Stimulated activated CD8-positive, alpha-beta memory T cell treated with anti-CD3 and anti-CD28 coated beads, Interleukin-15, amount 100 ng/mL, for 24 hours (primary cell): ENCODE data around the gene ZBTB25.
"Not testable (repeated sequence)": the region's sequence is repeated elsewhere in the genome, so short reads cannot be mapped to it uniquely, and the experiment has no call there.

ENCODE experiments used
- DNase-seq: peaks from one replicate; pipeline ENCODE4 v3.0.0-alpha.2; 2020; ENCODE audit warnings: low read depth

Gene ZBTB25, protein sequence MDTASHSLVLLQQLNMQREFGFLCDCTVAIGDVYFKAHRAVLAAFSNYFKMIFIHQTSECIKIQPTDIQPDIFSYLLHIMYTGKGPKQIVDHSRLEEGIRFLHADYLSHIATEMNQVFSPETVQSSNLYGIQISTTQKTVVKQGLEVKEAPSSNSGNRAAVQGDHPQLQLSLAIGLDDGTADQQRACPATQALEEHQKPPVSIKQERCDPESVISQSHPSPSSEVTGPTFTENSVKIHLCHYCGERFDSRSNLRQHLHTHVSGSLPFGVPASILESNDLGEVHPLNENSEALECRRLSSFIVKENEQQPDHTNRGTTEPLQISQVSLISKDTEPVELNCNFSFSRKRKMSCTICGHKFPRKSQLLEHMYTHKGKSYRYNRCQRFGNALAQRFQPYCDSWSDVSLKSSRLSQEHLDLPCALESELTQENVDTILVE

GRCh38 chr14:64503434-64504309, at the start of gene ZBTB25:
ZBTB25 (minus strand) TSS chr14:64503838; CDS start chr14:64490533, 13,305 bp downstream.
- DNase-seq, result peak; percentile 85

- DNase-seq, result no peak
Observed at GRCh38 chr14:64550621-64551333, 47.1 kb upstream of the ZBTB25 start.

- no peak for DNase-seq
Observed at GRCh38 chr14:64549791-64550620, 46.4 kb upstream of the ZBTB25 start, which contains the start of gene PPP1R36. PPP1R36 (plus strand) TSS chr14:64549961; CDS start chr14:64549998, 37 bp downstream.

- DNase-seq, result no peak
Observed at GRCh38 chr14:64549016-64549415, 45.4 kb upstream of the ZBTB25 start.

- no peak for DNase-seq
Observed at GRCh38 chr14:64544607-64545312, 41.1 kb upstream of the ZBTB25 start.

DNA sequence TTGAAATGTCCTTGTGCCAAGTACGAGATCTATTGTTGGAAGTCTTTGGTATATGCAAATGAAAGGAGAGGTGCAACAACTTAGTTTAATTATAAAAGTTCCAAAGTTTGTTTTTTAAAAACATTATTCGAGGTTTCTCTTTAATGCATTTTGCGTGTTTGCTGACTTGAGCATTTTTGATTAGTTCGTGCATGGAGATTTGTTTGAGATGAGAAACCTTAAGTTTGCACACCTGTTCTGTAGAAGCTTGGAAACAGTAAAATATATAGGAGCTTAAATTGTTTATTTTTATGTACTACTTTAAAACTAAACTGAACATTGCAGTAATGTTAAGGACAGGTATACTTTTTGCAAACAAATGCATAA, 39.2 kb upstream of the ZBTB25 start:
- no peak for DNase-seq

- DNase-seq, result no peak
Observed at GRCh38 chr14:64541972-64542835, 38.6 kb upstream of the ZBTB25 start.

- no peak for DNase-seq
Observed at GRCh38 chr14:64541261-64541971, 37.8 kb upstream of the ZBTB25 start.

DNA sequence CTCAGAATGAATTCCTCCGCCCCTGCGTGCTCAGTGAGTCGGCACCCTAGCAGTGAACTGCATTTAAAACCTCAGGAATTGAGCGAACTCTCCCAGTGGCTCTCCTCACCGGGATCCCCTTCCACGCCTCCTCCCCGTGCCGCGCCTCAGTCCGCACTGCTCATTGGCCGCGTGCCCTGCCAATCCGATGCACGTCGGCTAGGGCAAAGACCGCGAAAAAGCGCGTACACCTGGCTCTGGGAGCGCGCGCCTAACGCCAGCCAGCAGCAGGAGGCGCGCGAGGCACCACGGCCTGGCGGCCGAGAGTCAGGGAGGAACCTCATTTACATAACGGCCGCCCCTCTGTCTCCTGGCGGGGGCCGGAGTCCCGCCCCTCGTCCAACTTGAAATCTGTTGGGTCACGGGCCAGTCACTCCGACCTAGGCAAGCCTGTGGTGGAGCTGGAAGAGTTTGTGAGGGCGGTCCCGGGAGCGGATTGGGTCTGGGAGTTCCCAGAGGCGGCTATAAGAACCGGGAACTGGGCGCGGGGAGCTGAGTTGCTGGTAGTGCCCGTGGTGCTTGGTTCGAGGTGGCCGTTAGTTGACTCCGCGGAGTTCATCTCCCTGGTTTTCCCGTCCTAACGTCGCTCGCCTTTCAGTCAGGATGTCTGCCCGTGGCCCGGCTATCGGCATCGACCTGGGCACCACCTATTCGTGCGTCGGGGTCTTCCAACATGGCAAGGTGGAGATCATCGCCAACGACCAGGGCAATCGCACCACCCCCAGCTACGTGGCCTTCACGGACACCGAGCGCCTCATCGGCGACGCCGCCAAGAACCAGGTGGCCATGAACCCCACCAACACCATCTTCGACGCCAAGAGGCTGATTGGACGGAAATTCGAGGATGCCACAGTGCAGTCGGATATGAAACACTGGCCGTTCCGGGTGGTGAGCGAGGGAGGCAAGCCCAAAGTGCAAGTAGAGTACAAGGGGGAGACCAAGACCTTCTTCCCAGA, 36.9 kb upstream of the ZBTB25 start, which contains the start of gene HSPA2:
TSS of gene HSPA2 (plus strand) at position 534 of the 995 bp plus-strand sequence. CDS start at position 643, 109 bp downstream.
- peak; percentile 83 for DNase-seq

- no peak for DNase-seq
Observed at GRCh38 chr14:64536488-64537245, 33.0 kb upstream of the ZBTB25 start.

DNA sequence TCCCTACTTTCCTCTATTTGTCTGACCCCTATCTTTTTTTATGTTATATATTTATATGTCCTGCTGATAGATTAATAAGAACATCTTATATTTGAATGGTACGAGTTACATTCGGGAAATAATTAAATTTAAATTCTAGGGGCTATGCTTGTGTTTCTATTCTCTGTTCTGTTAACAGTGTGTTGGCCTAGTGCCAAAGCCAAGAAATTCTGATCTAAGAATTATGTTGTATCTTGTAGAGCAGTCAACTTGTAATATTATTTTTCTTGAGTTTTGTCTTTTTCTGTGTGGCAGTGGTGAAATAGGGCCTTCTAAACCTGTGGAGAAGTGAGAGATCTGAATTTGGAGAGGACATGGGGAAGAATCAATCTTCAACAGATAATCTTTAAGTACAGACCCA, 27.9 kb upstream of the ZBTB25 start:
- no peak for DNase-seq

GRCh38 chr14:64525354-64525753, 21.7 kb upstream of the ZBTB25 start:
- DNase-seq, result no peak

DNA sequence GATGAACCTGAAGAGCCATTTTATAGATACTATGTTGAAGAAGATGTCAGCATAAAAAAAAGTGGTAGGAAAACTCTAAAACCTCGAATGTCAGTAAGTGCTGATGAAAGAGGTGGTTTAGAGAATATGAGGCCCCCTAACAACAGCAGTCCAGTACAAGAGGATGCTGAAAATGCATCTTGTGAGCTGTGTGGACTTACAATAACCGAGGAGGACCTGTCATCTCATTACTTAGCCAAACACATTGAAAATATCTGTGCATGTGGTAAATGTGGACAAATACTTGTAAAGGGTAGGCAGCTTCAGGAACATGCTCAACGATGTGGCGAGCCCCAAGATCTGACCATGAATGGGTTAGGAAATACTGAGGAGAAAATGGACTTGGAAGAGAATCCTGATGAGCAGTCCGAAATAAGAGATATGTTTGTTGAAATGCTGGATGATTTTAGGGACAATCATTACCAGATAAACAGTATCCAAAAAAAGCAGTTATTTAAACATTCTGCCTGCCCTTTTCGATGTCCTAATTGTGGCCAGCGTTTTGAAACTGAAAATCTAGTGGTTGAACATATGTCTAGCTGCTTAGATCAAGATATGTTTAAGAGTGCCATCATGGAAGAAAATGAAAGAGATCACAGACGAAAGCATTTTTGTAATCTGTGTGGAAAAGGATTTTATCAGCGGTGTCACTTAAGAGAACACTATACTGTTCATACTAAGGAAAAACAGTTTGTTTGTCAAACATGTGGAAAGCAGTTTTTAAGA, 19.1 kb upstream of the ZBTB25 start:
- no peak for DNase-seq

DNA sequence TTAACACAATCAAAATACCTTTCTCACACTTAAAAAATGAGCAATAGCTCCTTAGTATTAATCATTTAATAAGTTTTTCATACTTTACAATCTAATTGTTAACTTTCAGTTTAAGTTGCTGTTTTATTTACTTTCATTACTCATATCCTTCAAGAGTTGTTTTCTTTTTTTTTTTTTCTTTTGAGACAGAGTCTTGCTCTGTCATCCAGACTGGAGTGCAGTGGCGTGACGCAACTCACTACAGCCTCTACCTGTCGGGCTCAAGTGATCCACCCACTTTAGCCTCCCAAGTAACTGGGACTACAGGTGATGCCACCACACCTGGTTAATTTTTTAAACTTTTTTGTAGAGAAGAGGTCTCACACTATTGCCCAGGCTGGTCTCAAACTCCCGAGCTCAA, 17.1 kb upstream of the ZBTB25 start:
- DNase-seq, result no peak

DNA sequence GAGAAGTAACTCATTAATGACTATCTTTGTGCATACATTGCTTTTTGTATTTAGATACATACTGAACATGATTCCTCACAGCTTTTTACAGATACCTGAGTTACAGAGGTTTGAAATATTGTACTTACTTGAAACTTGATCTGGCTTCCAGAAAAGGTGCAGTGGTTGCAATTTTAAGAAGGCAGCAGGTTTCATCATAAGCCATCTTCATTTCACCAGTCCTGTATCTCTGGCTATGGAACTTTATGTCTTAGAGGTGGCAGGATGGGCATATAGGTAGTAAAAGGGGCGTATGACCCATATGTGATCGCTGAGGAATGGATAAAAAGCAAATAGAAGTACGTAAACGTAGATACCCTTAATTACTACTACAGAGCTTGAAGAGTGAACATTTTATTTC, 14.6 kb upstream of the ZBTB25 start:
- DNase-seq, result no peak

GRCh38 chr14:64517667-64518066, 14.0 kb upstream of the ZBTB25 start:
- not testable (repeated sequence) for DNase-seq
